ENCODE measurements around the gene GRIP2. TPM values are rescaled to one million over a fixed set of nuclear protein-coding genes. Genes with fewer than 3 reads are reported as not detected.
A peak's percentile ranks its signal among the peaks of the same experiment; 100 is the strongest.

The GRIP2 gene
- total RNA-seq, 1 donor from 2014 or later, result not detected

DNA sequence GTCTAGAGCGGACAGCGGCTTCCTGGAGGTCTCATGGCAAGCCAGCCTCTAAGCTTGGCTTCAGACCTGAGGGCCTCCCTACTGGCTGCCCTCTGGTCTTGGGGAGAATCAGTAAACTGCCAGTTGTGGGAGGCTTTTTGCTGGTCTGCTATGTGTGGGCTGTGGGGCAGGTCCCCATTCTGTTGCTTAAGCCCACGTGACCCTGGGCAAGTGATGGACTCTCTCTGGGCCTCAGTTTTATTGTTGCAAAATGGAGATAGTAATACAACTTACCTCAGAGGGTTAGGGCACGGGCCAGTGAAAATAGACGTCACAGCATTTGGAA lies 76.0 kb downstream of the GRIP2 start:
- Mint-ChIP-seq H3K27ac (no peak overlapping the region), H3K36me3 (ENCODE audit: low read depth) (peaks cover 18% of the 10 kb centered on the region), H3K4me3 (no peak overlapping the region), H3K9me3 (no peaks in the 10 kb centered on the region), H3K4me1 (ENCODE audit: low read depth) (peaks cover 28% of the 10 kb centered on the region), H3K27me3 (ENCODE audit: insufficient read depth) (no peaks in the 10 kb centered on the region)
- no peak for DNase-seq (ENCODE audit: low spot score)
- intact Hi-C loops (cut with micrococcal nuclease), result no loop called here

DNA sequence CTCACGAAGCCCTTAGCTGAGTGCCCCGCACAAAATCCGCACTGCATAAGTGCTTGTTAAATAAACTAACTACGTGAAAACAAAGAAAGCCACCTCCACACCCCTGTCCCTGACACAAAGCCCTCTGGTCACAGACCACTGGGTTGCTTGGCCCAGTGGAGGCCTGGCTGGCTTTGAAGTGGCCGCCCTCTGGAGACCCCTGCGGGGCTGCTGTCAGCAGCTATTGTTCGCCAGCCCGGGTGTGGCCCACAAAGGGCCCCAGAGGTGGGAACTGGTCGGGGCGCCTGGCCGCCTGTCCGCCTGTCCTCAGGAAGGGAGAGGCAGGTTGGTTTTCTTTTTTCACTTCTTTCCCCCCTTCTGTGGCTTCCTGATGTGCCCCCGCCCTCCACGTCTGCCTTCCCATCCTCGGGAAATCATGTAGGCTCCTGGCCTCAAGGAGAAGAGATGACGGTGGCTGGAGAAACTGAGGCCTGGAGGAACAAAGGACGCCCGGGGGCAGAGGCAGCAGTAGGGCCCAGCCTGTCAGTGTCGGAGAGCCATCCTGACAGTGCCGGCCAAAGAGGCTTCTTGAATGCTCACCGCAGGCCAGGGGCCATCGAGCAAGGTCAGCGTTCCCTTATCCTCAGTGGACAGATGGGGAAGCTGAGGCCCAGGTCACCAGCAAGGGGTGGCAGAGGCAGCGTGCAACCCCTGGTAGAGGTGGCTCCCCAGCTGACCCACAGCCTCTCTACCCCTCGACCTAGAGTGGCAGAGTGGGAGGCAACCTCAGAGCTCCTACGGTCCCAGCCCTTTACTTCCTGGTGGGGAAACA lies 76.6 kb downstream of the GRIP2 start:
- peak overlapping the region; percentile 44 for H3K27ac Mint-ChIP-seq
- no peak overlapping the region for H3K4me3 Mint-ChIP-seq
- no peaks in the 10 kb centered on the region for H3K27me3 Mint-ChIP-seq (ENCODE audit: insufficient read depth)
- H3K4me1 Mint-ChIP-seq (ENCODE audit: low read depth), result peaks cover 28% of the 10 kb centered on the region
- H3K36me3 Mint-ChIP-seq (ENCODE audit: low read depth), result peaks cover 18% of the 10 kb centered on the region
- intact Hi-C loops (cut with micrococcal nuclease), result no loop called here
- no peaks in the 10 kb centered on the region for H3K9me3 Mint-ChIP-seq
- DNase-seq (ENCODE audit: low spot score), result no peak

- DNase-seq (ENCODE audit: low spot score), result no peak
- no peak overlapping the region for H3K4me3 Mint-ChIP-seq
- no peaks in the 10 kb centered on the region for H3K27me3 Mint-ChIP-seq (ENCODE audit: insufficient read depth)
- H3K27ac Mint-ChIP-seq, result peak overlapping the region; percentile 40
- peaks cover 28% of the 10 kb centered on the region for H3K4me1 Mint-ChIP-seq (ENCODE audit: low read depth)
- peaks cover 15% of the 10 kb centered on the region for H3K36me3 Mint-ChIP-seq (ENCODE audit: low read depth)
- no peaks in the 10 kb centered on the region for H3K9me3 Mint-ChIP-seq
- intact Hi-C loops (cut with micrococcal nuclease), result loop anchor here (1.0 kb wide), 2 partner anchors 30 to 60 kb away; partner anchors contain the start of gene SLC6A6
Observed at GRCh38 chr3:14462738-14463137, 77.4 kb downstream of the GRIP2 start.

DNA sequence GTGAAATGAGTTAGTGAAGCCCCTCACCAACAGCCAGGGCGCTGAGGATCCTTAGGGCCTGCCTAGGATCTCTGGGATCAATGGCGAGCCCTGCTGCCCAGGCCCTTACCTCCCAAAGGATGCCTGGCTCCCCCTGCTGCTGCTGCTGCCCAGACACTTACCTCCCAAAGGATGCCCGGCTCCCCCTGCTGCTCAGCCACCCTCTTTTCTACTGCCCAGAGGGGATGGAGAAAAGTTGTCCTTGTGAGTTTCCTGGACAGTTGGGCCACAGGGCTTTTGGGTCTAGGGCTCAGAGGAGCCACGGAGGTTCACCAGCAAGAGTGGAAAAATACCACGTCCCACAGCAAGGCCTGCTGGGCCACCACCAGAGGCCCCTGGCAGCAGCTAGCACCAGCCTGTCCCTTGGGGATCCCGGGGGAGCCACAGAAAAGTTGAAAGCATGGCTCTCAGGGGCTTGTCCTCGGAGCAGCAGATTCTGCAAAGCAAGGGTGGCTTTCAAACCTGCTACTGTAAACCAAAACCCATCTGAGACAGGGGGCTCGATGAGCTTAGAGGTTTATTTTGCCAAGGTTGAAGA lies 78.3 kb downstream of the GRIP2 start:
- H3K36me3 Mint-ChIP-seq (ENCODE audit: low read depth), result peaks cover 14% of the 10 kb centered on the region
- no peak for DNase-seq (ENCODE audit: low spot score)
- H3K27me3 Mint-ChIP-seq (ENCODE audit: insufficient read depth), result no peaks in the 10 kb centered on the region
- no peak overlapping the region for H3K4me3 Mint-ChIP-seq
- no peaks in the 10 kb centered on the region for H3K9me3 Mint-ChIP-seq
- H3K27ac Mint-ChIP-seq, result no peak overlapping the region
- intact Hi-C loops (cut with micrococcal nuclease), result loop anchor here (1.0 kb wide), 2 partner anchors 30 to 60 kb away; partner anchors contain the start of gene SLC6A6
- H3K4me1 Mint-ChIP-seq (ENCODE audit: low read depth), result peaks cover 28% of the 10 kb centered on the region

- no peak overlapping the region for H3K4me3 Mint-ChIP-seq
- H3K9me3 Mint-ChIP-seq, result no peaks in the 10 kb centered on the region
- H3K4me1 Mint-ChIP-seq (ENCODE audit: low read depth), result peaks cover 28% of the 10 kb centered on the region
- intact Hi-C loops (cut with micrococcal nuclease), result no loop called here
- H3K27ac Mint-ChIP-seq, result peak overlapping the region; percentile 37
- H3K27me3 Mint-ChIP-seq (ENCODE audit: insufficient read depth), result no peaks in the 10 kb centered on the region
- peaks cover 14% of the 10 kb centered on the region for H3K36me3 Mint-ChIP-seq (ENCODE audit: low read depth)
- DNase-seq (ENCODE audit: low spot score), result no peak
Observed at GRCh38 chr3:14461006-14461747, 79.0 kb downstream of the GRIP2 start.

GRCh38 chr3:14460342-14461005 lies 79.7 kb downstream of the GRIP2 start:
- H3K36me3 Mint-ChIP-seq (ENCODE audit: low read depth), result peaks cover 14% of the 10 kb centered on the region
- intact Hi-C loops (cut with micrococcal nuclease), result no loop called here
- no peaks in the 10 kb centered on the region for H3K9me3 Mint-ChIP-seq
- DNase-seq (ENCODE audit: low spot score), result no peak
- H3K27ac Mint-ChIP-seq, result peak overlapping the region; percentile 37
- H3K4me1 Mint-ChIP-seq (ENCODE audit: low read depth), result peaks cover 28% of the 10 kb centered on the region
- no peaks in the 10 kb centered on the region for H3K27me3 Mint-ChIP-seq (ENCODE audit: insufficient read depth)
- H3K4me3 Mint-ChIP-seq, result no peak overlapping the region

DNA sequence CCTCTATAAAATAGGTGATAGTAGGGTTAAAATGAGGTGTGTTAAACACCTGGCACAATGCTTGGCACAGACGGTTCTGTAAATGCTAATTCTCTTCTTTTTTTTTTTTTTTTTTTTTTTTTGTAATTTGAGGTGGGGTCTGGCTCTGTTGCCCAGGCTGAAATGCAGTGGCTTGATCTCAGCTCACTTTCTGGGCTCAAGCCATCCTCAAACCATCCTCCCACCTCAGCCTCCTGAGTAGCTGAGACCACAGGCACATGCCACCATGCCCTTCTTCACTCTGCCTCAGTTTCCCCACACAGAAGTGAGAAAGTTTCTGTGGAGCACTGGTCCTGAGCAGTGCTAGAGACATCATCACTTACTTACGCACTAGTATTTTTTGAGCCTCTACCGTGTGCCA lies 80.4 kb downstream of the GRIP2 start:
- DNase-seq (ENCODE audit: low spot score), result no peak
- H3K9me3 Mint-ChIP-seq, result no peaks in the 10 kb centered on the region
- H3K4me1 Mint-ChIP-seq (ENCODE audit: low read depth), result peaks cover 28% of the 10 kb centered on the region
- H3K4me3 Mint-ChIP-seq, result no peak overlapping the region
- H3K27me3 Mint-ChIP-seq (ENCODE audit: insufficient read depth), result no peaks in the 10 kb centered on the region
- H3K36me3 Mint-ChIP-seq (ENCODE audit: low read depth), result peaks cover 16% of the 10 kb centered on the region
- intact Hi-C loops (cut with micrococcal nuclease), result no loop called here
- H3K27ac Mint-ChIP-seq, result peak overlapping the region; percentile 37

DNA sequence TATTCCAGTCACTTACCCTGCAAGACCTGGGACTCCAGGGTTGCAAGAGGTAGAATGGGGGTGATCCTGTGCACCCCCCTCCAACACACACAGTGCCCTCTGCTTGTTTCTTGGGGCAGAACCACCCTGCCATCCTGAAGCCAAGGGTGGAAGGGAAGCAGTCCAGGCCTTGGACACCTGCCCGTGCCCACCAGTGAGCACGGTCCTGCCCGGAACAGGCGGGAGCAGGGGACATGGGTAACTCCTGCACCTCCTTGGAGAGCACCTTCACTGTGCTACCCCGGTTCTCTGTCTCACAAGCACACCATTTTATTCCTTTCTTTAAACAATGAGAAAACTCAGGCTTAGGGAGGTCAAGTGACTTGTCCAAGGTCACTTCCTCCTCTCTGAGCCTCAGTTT lies 80.8 kb downstream of the GRIP2 start:
- H3K4me1 Mint-ChIP-seq (ENCODE audit: low read depth), result peaks cover 28% of the 10 kb centered on the region
- no peak overlapping the region for H3K27ac Mint-ChIP-seq
- DNase-seq (ENCODE audit: low spot score), result no peak
- H3K27me3 Mint-ChIP-seq (ENCODE audit: insufficient read depth), result no peaks in the 10 kb centered on the region
- intact Hi-C loops (cut with micrococcal nuclease), result no loop called here
- no peak overlapping the region for H3K4me3 Mint-ChIP-seq
- H3K36me3 Mint-ChIP-seq (ENCODE audit: low read depth), result peaks cover 16% of the 10 kb centered on the region
- H3K9me3 Mint-ChIP-seq, result no peaks in the 10 kb centered on the region

- intact Hi-C loops (cut with micrococcal nuclease), result no loop called here
- no peak for DNase-seq (ENCODE audit: low spot score)
- peaks cover 28% of the 10 kb centered on the region for H3K4me1 Mint-ChIP-seq (ENCODE audit: low read depth)
Observed at GRCh38 chr3:14458434-14459275, 81.5 kb downstream of the GRIP2 start.

GRCh38 chr3:14457999-14458398 lies 82.1 kb downstream of the GRIP2 start:
- Mint-ChIP-seq H3K9me3 (no peaks in the 10 kb centered on the region), H3K4me3 (no peak overlapping the region), H3K27ac (no peak overlapping the region)

More at GRCh38 chr3:14458434-14459275, 81.5 kb downstream of the GRIP2 start:
- Mint-ChIP-seq H3K9me3 (no peaks in the 10 kb centered on the region), H3K27me3 (ENCODE audit: insufficient read depth) (no peaks in the 10 kb centered on the region), H3K4me3 (no peak overlapping the region), H3K36me3 (ENCODE audit: low read depth) (peaks cover 16% of the 10 kb centered on the region), H3K27ac (peak overlapping the region; percentile 44)

DNA sequence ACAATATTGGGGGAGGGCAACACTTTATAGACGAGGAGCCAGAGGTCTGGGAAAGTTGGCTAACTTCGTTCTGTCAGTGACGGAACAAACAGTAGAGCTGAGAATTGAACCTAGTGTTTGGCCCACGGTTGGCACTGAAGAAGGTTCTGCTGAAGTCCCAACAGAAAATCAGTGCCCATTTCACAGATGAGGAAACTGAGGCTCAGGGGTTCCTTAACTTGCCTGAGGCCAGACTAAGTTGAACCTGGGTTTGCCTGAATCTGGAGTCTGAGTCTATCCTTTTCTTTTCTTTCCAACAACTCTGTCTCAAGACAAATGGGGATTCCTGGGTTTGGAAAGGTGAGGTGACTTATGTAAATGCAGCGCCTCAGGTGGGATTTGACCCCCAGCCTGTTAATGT lies 82.7 kb downstream of the GRIP2 start:
- no peak for DNase-seq (ENCODE audit: low spot score)
- Mint-ChIP-seq H3K27ac (no peak overlapping the region), H3K9me3 (no peaks in the 10 kb centered on the region), H3K4me3 (no peak overlapping the region), H3K4me1 (ENCODE audit: low read depth) (peaks cover 23% of the 10 kb centered on the region), H3K27me3 (ENCODE audit: insufficient read depth) (no peaks in the 10 kb centered on the region), H3K36me3 (ENCODE audit: low read depth) (peaks cover 12% of the 10 kb centered on the region)
- intact Hi-C loops (cut with micrococcal nuclease), result no loop called here

More at GRCh38 chr3:14457999-14458398, 82.1 kb downstream of the GRIP2 start:
- Mint-ChIP-seq H3K36me3 (ENCODE audit: low read depth) (peaks cover 16% of the 10 kb centered on the region), H3K27me3 (ENCODE audit: insufficient read depth) (no peaks in the 10 kb centered on the region), H3K4me1 (ENCODE audit: low read depth) (peaks cover 28% of the 10 kb centered on the region)
- no peak for DNase-seq (ENCODE audit: low spot score)
- intact Hi-C loops (cut with micrococcal nuclease), result no loop called here

- Mint-ChIP-seq H3K4me1 (ENCODE audit: low read depth) (peaks cover 16% of the 10 kb centered on the region), H3K36me3 (ENCODE audit: low read depth) (peaks cover 8% of the 10 kb centered on the region), H3K9me3 (no peaks in the 10 kb centered on the region), H3K27ac (no peak overlapping the region), H3K27me3 (ENCODE audit: insufficient read depth) (no peaks in the 10 kb centered on the region), H3K4me3 (no peak overlapping the region)
- intact Hi-C loops (cut with micrococcal nuclease), result no loop called here
- DNase-seq (ENCODE audit: low spot score), result no peak
Observed at GRCh38 chr3:14456794-14457193, 83.3 kb downstream of the GRIP2 start.
